AG20443 (cell line): ENCODE data around the gene OSBPL1A.
A peak's percentile ranks its signal among the peaks of the same experiment; 100 is the strongest.

Experiments
- DNase-seq: peaks from one replicate; pipeline ENCODE4 v3.0.0; 2012; ENCODE audit warnings: low spot score, mixed read lengths

OSBPL1A gene

GRCh38 chr18:24397694-24398368 is at the start of gene OSBPL1A:
OSBPL1A (minus strand) TSS chr18:24397824; CDS start chr18:24377533, 20,291 bp downstream.
- DNase-seq, result peak; percentile 98

GRCh38 chr18:24446953-24447538 is 49.4 kb upstream of the OSBPL1A start:
- DNase-seq, result no peak

- DNase-seq, result no peak
Observed at GRCh38 chr18:24446453-24446852, 48.8 kb upstream of the OSBPL1A start.

- no peak for DNase-seq
Observed at GRCh38 chr18:24443870-24444269, 46.2 kb upstream of the OSBPL1A start.

GRCh38 chr18:24436939-24437338 is 39.3 kb upstream of the OSBPL1A start:
- no peak for DNase-seq

- no peak for DNase-seq
Observed at GRCh38 chr18:24432618-24433017, 35.0 kb upstream of the OSBPL1A start.

- DNase-seq, result no peak
Observed at GRCh38 chr18:24429188-24429587, 31.6 kb upstream of the OSBPL1A start.

GRCh38 chr18:24428709-24429108 is 31.1 kb upstream of the OSBPL1A start:
- DNase-seq, result no peak

GRCh38 chr18:24427484-24427883 is 29.9 kb upstream of the OSBPL1A start:
- DNase-seq, result peak; percentile 14

GRCh38 chr18:24426398-24427294 is 29.0 kb upstream of the OSBPL1A start, which contains the start of gene IMPACT:
IMPACT (plus strand) TSS chr18:24426670; CDS start chr18:24426757, 87 bp downstream.
- DNase-seq, result peak; percentile 97

GRCh38 chr18:24426073-24426397 is 28.4 kb upstream of the OSBPL1A start:
- DNase-seq, result no peak

GRCh38 chr18:24421831-24422230 is 24.2 kb upstream of the OSBPL1A start:
- DNase-seq, result no peak

- no peak for DNase-seq
Observed at GRCh38 chr18:24420551-24420950, 22.9 kb upstream of the OSBPL1A start.

GRCh38 chr18:24417480-24417879 is 19.9 kb upstream of the OSBPL1A start:
- no peak for DNase-seq

GRCh38 chr18:24414349-24415003 is 16.9 kb upstream of the OSBPL1A start:
- no peak for DNase-seq

GRCh38 chr18:24413148-24413547 is 15.5 kb upstream of the OSBPL1A start:
- DNase-seq, result peak; percentile 68

GRCh38 chr18:24408496-24408895 is 10.9 kb upstream of the OSBPL1A start:
- DNase-seq, result no peak

- no peak for DNase-seq
Observed at GRCh38 chr18:24404591-24404990, 7.0 kb upstream of the OSBPL1A start.

- no peak for DNase-seq
Observed at GRCh38 chr18:24403076-24403475, 5.5 kb upstream of the OSBPL1A start.

- no peak for DNase-seq
Observed at GRCh38 chr18:24402209-24402785, 4.7 kb upstream of the OSBPL1A start.

GRCh38 chr18:24400587-24400986 is 3.0 kb upstream of the OSBPL1A start:
- no peak for DNase-seq

GRCh38 chr18:24398540-24398939 is 916 bp upstream of the OSBPL1A start:
- peak; percentile 53 for DNase-seq
